COR-L47 (cell line): Measurements from ENCODE around the gene FAM156A.
A peak's percentile ranks its signal among the peaks of the same experiment; 100 is the strongest.
"Not testable (repeated sequence)": the region's sequence is repeated elsewhere in the genome, so short reads cannot be mapped to it uniquely, and the experiment has no call there.

ENCODE experiments used
- DNase-seq: peaks from one replicate; lab custom pipeline; 2025; lab: John Stamatoyannopoulos, UW

FAM156A gene

GRCh38 chrX:52958113-52958959 lies at the start of gene FAM156A:
Gene FAM156A, minus strand, starts transcription at chrX:52958518. Its CDS starts 9,930 bp downstream, at chrX:52948588.
- DNase-seq: not testable (repeated sequence)

GRCh38 chrX:53005327-53005726 lies 47.0 kb upstream of the FAM156A start:
- no peak for DNase-seq

- DNase-seq: no peak
Measured at GRCh38 chrX:53004811-53005210, 46.5 kb upstream of the FAM156A start.

GRCh38 chrX:53004038-53004437 lies 45.7 kb upstream of the FAM156A start:
- no peak for DNase-seq

- DNase-seq: no peak
Measured at GRCh38 chrX:53003111-53003510, 44.8 kb upstream of the FAM156A start.

- no peak for DNase-seq
Measured at GRCh38 chrX:53001958-53002357, 43.6 kb upstream of the FAM156A start.

- DNase-seq: no peak
Measured at GRCh38 chrX:53000447-53001135, 42.3 kb upstream of the FAM156A start.

- no peak for DNase-seq
Measured at GRCh38 chrX:52995987-52996331, 37.6 kb upstream of the FAM156A start.

- DNase-seq: peak; percentile 88
Measured at GRCh38 chrX:52995135-52995986, 37.0 kb upstream of the FAM156A start.

- DNase-seq: no peak
Measured at GRCh38 chrX:52990848-52991247, 32.5 kb upstream of the FAM156A start.

GRCh38 chrX:52990011-52990631 lies 31.8 kb upstream of the FAM156A start:
- DNase-seq: not testable (repeated sequence)

GRCh38 chrX:52988985-52989917 lies 30.9 kb upstream of the FAM156A start:
- DNase-seq: no peak

GRCh38 chrX:52983321-52984000 lies 25.1 kb upstream of the FAM156A start:
- no peak for DNase-seq

GRCh38 chrX:52979993-52980392 lies 21.7 kb upstream of the FAM156A start:
- no peak for DNase-seq

- DNase-seq: no peak
Measured at GRCh38 chrX:52979568-52979967, 21.2 kb upstream of the FAM156A start.

- no peak for DNase-seq
Measured at GRCh38 chrX:52977953-52978352, 19.6 kb upstream of the FAM156A start.

GRCh38 chrX:52975576-52975975 lies 17.3 kb upstream of the FAM156A start:
- not testable (repeated sequence) for DNase-seq

GRCh38 chrX:52974336-52974992 lies 16.1 kb upstream of the FAM156A start:
- not testable (repeated sequence) for DNase-seq

GRCh38 chrX:52967922-52968321 lies 9.6 kb upstream of the FAM156A start:
- not testable (repeated sequence) for DNase-seq
